ENCODE results near the gene OBSL1.

Gene OBSL1

DNA sequence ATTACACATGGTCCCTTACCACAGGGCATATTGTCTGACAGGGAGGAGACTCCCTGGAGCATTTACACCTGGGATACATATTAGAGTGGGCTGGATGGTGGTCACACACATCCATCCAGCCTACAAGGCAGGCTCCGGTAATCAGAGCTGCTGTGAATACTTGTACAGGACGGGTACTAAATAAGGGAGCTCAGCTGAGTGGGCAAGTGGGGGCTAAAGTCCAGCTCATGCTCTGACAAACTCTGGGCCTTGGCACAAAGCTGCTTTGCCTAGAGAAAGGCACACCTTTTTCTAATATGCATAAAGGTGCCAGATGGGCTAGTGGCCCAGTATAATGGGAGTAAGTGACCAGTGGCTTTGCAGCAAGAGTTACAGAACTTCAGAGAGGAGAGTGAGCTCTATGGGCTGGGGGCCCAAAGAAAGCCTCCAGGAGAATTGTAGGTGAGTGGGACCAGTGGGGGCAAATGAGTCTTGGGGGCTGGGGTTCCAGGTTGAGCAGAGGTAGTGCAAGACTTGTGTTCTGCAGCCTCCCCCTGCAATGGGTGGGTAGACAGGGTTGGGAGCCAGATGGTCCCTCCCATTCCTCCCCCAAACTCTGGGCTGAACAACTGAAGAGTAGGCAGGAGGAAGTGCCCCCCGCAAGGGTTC is 25.9 kb downstream of the OBSL1 start:
- H3K79me2 ChIP-seq (ENCODE audit: control insufficient read depth, insufficient read depth, low read length, unreplicated experiment) = peaks cover 6% of the 10 kb centered on the region
- H3K36me3 ChIP-seq (ENCODE audit: insufficient read depth, low read length) = 0 out of 2 replicates have a peak, but pooled peaks cover 8% of the 10 kb centered on the region
- H3K27ac ChIP-seq (ENCODE audit: low read depth, low read length) = no peak overlapping the region
- peaks cover 8% of the 10 kb centered on the region for H3K4me1 ChIP-seq (ENCODE audit: control insufficient read depth, insufficient read depth, low read length, unreplicated experiment)
- no peaks in the 10 kb centered on the region for H3K27me3 ChIP-seq (ENCODE audit: insufficient read depth, low read length)
- H2AFZ ChIP-seq (ENCODE audit: low read length, unreplicated experiment) = no peak overlapping the region
- H3K4me3 ChIP-seq (ENCODE audit: low read depth, low read length) = no peak overlapping the region

DNA sequence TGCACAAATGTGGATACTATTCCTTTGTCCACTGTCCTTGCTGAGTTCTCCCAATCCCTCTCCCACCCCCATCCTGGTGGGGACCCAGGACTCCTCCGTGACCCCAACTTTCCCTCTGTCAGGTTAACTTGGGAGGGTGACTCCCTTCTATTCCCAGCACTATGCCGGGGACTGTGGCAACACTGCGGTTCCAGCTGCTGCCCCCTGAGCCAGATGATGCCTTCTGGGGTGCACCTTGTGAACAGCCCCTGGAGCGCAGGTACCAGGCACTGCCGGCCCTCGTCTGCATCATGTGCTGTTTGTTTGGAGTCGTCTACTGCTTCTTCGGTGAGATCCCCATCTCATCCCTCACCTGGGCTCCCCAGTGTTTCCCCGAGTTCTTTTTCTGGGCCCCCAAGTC is 26.8 kb downstream of the OBSL1 start:
- no peak overlapping the region for H3K27ac ChIP-seq (ENCODE audit: low read depth, low read length)
- 0 out of 2 replicates have a peak, but pooled peaks cover 8% of the 10 kb centered on the region for H3K36me3 ChIP-seq (ENCODE audit: insufficient read depth, low read length)
- no peaks in the 10 kb centered on the region for H3K27me3 ChIP-seq (ENCODE audit: insufficient read depth, low read length)
- peaks cover 6% of the 10 kb centered on the region for H3K79me2 ChIP-seq (ENCODE audit: control insufficient read depth, insufficient read depth, low read length, unreplicated experiment)
- peaks cover 8% of the 10 kb centered on the region for H3K4me1 ChIP-seq (ENCODE audit: control insufficient read depth, insufficient read depth, low read length, unreplicated experiment)
- H2AFZ ChIP-seq (ENCODE audit: low read length, unreplicated experiment) = peak overlapping the region; percentile 43
- H3K4me3 ChIP-seq (ENCODE audit: low read depth, low read length) = peak overlapping the region; percentile 79

DNA sequence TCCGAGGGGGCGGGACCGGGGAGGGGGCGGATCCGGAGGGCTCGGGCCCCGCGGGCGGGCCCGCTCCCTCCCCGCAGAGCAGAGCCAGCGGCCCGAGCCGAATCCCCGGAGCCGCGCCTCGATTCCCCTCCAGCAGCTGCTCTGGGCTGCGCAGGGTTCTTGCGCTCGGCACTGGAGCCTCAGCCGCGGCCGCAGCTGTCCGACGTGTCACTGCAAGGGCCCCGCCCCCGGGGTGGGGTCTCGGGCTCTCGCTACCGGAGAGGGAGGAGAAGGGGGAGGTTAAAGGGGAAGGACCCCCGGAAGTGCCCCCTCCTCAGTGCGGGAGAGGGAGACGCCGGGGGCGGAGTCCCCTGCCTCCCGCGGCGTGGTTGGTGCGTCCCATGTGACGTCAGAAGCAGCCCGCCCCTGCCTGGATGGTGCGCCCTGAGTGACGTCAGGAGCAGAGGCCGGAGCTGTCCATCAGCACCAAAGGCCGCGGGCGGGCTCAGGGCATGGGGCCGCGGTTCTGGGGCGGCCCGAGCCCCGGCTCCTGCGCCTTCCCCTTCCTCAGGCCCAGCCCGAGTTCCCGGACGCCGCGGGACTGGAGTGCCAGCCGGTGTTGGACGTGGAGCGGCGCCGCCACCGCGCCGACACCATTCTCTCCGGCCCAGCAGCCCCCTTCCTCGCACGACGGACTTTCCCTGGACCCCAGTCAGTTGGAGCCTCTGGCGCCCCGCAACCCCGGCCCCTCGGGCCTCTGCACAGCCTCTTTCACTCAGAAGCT is 27.6 kb downstream of the OBSL1 start, which contains the start of the genes CHPF and TMEM198:
Gene CHPF, minus strand, starts transcription at position 214 of the 763 bp plus-strand sequence. CDS start 271 bp downstream, outside the sequence.
Gene TMEM198, plus strand, starts transcription at position 433 of the 763 bp plus-strand sequence. CDS start 700 bp downstream, outside the sequence.
- H3K79me2 ChIP-seq (ENCODE audit: control insufficient read depth, insufficient read depth, low read length, unreplicated experiment) = peaks cover 6% of the 10 kb centered on the region
- no peaks in the 10 kb centered on the region for H3K27me3 ChIP-seq (ENCODE audit: insufficient read depth, low read length)
- peaks cover 8% of the 10 kb centered on the region for H3K4me1 ChIP-seq (ENCODE audit: control insufficient read depth, insufficient read depth, low read length, unreplicated experiment)
- H3K36me3 ChIP-seq (ENCODE audit: insufficient read depth, low read length) = 0 out of 2 replicates have a peak, but pooled peaks cover 8% of the 10 kb centered on the region
- peak within 1 kb of the TSS; percentile 53 for H3K27ac ChIP-seq (ENCODE audit: low read depth, low read length)
- H2AFZ ChIP-seq (ENCODE audit: low read length, unreplicated experiment) = peak within 1 kb of the TSS; percentile 58
- peak within 1 kb of the TSS; percentile 79 for H3K4me3 ChIP-seq (ENCODE audit: low read depth, low read length)

DNA sequence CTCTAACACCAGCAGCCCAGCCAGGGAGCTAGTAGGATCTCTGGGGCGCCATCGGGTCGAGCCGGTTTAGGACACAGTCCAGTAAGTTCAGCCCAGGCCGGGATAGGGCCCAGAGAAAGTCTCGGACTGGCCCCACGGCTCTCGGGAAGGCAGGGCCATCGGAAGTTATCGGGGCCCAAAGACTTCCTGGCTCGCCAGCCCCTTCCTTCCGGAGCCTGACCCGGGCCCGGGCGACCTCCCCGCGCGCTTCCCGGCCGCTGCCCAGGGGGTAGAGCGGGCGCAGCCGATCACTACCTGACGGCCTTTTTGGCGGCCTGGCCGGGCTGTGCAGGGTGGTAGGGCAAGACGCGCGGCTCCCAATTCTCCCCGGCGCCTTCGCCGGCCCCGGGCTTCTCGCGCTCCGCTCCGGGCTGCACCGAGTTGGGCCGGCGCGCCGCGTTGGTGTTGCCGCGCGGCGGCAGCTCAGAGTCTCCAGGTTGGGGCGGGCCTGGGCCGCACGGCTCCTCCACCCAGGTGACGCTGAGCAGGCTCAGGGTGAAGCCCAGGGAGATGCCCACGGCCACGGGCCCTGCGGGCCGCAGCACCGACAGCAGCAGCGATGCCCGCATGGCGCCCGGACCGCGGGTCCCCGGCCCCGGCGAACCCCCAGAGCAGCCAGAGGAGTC is 28.3 kb downstream of the OBSL1 start:
- Histone ChIP-seq H3K36me3 (ENCODE audit: insufficient read depth, low read length) (0 out of 2 replicates have a peak, but pooled peaks cover 8% of the 10 kb centered on the region), H3K79me2 (ENCODE audit: control insufficient read depth, insufficient read depth, low read length, unreplicated experiment) (peaks cover 6% of the 10 kb centered on the region), H3K27ac (ENCODE audit: low read depth, low read length) (peak overlapping the region; percentile 53), H3K4me1 (ENCODE audit: control insufficient read depth, insufficient read depth, low read length, unreplicated experiment) (peaks cover 8% of the 10 kb centered on the region), H2AFZ (ENCODE audit: low read length, unreplicated experiment) (peak overlapping the region; percentile 58), H3K4me3 (ENCODE audit: low read depth, low read length) (peak overlapping the region; percentile 79), H3K27me3 (ENCODE audit: insufficient read depth, low read length) (no peaks in the 10 kb centered on the region)

DNA sequence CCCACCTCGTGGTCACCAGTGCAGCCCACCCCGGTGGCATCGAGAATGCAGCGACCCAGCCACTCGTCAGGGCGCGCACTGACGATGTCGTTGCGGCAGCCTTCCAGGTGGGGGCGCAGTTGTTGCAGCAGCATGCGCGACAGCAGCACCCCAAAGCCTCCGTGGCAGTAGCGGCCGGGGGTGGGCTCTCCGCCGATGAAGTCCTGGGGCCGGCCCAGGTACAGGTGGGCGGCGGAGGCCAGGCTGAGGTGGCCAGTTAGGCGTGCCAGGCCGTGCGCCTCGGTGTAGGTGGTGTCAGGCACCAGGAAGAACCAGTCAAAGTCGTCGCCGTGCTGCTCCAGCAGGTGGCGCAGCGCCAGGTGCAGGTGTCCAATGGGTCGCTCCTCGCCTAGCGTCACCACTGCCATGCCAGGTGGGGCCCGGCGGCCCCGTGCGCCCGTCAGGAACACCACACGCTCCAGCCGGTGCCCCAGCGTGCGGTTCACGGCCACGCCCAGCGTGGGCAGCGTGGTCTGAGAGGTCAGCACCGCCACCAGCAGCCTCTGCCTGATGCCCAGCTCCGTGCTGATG is 29.6 kb downstream of the OBSL1 start:
- no peak overlapping the region for H2AFZ ChIP-seq (ENCODE audit: low read length, unreplicated experiment)
- H3K36me3 ChIP-seq (ENCODE audit: insufficient read depth, low read length) = 0 out of 2 replicates have a peak, but pooled peaks cover 8% of the 10 kb centered on the region
- H3K79me2 ChIP-seq (ENCODE audit: control insufficient read depth, insufficient read depth, low read length, unreplicated experiment) = peaks cover 6% of the 10 kb centered on the region
- no peak overlapping the region for H3K27ac ChIP-seq (ENCODE audit: low read depth, low read length)
- peak overlapping the region; percentile 79 for H3K4me3 ChIP-seq (ENCODE audit: low read depth, low read length)
- no peaks in the 10 kb centered on the region for H3K27me3 ChIP-seq (ENCODE audit: insufficient read depth, low read length)
- peaks cover 8% of the 10 kb centered on the region for H3K4me1 ChIP-seq (ENCODE audit: control insufficient read depth, insufficient read depth, low read length, unreplicated experiment)

DNA sequence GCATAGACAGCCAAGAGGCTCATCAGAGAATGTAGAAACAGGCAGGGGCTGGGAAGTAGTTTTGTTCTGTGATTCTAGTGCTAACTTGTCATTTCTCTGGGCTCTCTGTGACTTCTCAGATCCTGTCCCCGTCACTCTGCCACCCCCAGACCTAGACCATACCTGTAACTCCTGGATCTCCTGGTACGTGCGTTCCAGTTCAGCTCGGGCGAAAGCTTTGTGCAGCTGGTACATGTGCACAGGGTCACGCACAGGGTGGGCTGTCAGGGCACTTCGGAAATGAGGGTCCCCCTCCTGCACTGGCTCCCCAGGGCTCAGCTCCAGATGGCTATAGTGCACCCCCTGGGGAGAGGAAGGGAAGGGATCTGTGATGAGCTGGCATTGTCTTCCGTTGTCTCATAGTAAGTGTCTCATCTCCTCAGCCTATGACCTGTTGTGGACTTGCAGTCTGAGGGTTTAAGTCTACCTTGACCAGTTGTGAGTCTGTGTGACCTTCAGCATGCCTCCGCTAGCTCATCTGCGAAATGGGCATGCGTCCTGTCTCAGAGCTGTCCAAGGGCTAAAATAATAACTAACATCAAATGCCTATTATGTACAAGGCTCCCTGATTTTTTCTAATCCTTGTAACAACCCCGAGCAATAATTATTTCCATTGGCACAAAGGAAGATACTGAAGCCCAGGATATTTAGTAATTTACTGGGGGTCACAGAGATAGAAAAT is 30.4 kb downstream of the OBSL1 start:
- no peaks in the 10 kb centered on the region for H3K27me3 ChIP-seq (ENCODE audit: insufficient read depth, low read length)
- 0 out of 2 replicates have a peak, but pooled peaks cover 8% of the 10 kb centered on the region for H3K36me3 ChIP-seq (ENCODE audit: insufficient read depth, low read length)
- no peak overlapping the region for H3K4me3 ChIP-seq (ENCODE audit: low read depth, low read length)
- H3K79me2 ChIP-seq (ENCODE audit: control insufficient read depth, insufficient read depth, low read length, unreplicated experiment) = peaks cover 6% of the 10 kb centered on the region
- H3K27ac ChIP-seq (ENCODE audit: low read depth, low read length) = no peak overlapping the region
- peaks cover 8% of the 10 kb centered on the region for H3K4me1 ChIP-seq (ENCODE audit: control insufficient read depth, insufficient read depth, low read length, unreplicated experiment)
- no peak overlapping the region for H2AFZ ChIP-seq (ENCODE audit: low read length, unreplicated experiment)

DNA sequence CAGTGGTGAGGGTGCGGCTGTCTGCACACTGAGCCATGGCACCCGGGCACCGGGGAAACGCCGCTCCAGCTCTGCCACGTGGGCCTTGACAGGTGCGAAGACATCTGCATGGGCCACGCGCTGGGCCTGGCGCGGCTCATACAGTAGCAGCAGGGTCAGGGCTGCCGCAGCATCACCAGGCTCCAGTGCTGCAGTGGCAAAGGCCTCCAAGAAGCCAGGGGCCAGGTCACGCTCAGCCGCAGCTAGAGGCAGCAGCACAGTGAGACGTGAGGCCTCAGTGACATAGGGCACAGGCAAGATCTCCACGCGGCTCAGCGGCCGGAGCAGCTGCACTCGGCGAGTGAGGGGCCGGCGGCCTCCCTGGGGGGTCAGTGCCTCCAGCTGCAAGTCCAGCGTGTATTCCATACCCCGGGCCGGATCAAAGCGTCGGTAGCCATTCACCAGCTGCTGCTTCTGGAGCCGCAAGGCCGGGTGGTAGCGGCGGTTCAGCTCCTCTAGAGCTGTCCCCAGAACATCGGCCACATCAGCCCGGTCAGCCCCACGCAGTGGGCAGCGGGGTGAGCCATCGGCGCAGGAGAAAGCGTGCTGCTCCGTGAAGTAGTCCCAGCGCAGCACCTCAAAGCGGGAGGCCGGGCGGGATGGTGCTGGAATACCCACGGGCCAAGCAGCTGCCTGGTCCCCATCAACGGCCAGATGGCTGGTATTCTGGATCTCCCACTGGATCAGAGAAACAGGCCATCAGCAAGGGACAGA is 31.2 kb downstream of the OBSL1 start:
- Histone ChIP-seq H3K36me3 (ENCODE audit: insufficient read depth, low read length) (0 out of 2 replicates have a peak, but pooled peaks cover 8% of the 10 kb centered on the region), H2AFZ (ENCODE audit: low read length, unreplicated experiment) (no peak overlapping the region), H3K4me3 (ENCODE audit: low read depth, low read length) (no peak overlapping the region), H3K4me1 (ENCODE audit: control insufficient read depth, insufficient read depth, low read length, unreplicated experiment) (peaks cover 8% of the 10 kb centered on the region), H3K79me2 (ENCODE audit: control insufficient read depth, insufficient read depth, low read length, unreplicated experiment) (peaks cover 6% of the 10 kb centered on the region), H3K27ac (ENCODE audit: low read depth, low read length) (no peak overlapping the region), H3K27me3 (ENCODE audit: insufficient read depth, low read length) (no peaks in the 10 kb centered on the region)

DNA sequence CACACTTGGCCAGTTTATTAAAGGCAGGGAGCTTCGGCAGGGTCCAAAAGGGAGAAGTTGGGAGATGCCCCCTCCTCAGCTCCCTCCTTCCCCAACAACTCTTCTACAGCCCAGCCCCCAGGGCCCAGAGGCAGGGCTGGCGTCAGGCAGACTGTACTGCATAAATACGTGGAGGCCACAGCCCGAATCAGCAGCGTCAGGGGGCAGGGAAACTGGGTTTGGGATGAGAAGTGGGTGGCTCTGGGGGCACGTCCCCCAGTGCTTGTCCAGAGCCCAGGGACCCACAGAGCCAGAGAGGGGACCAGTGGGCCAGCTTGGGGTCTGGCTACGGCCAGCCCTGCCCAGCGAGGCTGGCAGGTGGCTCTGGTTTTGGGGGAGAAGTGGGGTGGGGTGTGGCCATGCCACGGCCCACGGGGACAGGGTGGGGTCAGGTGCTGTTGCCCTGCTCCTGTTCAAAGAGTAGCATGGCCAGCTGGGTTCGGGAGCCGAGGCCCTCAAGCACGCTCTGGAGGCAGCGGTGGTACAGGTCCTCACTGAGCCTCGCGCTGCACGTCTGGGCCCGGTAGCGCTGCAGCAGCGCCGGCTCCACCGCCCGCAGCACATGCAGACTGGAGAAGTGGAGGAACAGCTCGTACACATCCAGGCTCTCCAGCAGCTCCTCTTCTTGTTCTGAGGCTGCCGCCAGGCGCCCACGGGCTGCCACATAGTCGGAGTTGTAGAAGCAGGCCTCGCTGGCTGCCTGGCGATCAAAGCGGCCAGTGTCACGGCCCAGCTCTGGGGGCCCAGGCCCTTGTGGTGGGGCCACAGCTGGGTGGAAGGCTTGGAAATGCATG is 32.2 kb downstream of the OBSL1 start:
- Histone ChIP-seq H3K4me1 (ENCODE audit: control insufficient read depth, insufficient read depth, low read length, unreplicated experiment) (peaks cover 8% of the 10 kb centered on the region), H3K27ac (ENCODE audit: low read depth, low read length) (no peak overlapping the region), H3K79me2 (ENCODE audit: control insufficient read depth, insufficient read depth, low read length, unreplicated experiment) (peaks cover 6% of the 10 kb centered on the region), H2AFZ (ENCODE audit: low read length, unreplicated experiment) (no peak overlapping the region), H3K36me3 (ENCODE audit: insufficient read depth, low read length) (0 out of 2 replicates have a peak, but pooled peaks cover 8% of the 10 kb centered on the region), H3K27me3 (ENCODE audit: insufficient read depth, low read length) (no peaks in the 10 kb centered on the region), H3K4me3 (ENCODE audit: low read depth, low read length) (no peak overlapping the region)

DNA sequence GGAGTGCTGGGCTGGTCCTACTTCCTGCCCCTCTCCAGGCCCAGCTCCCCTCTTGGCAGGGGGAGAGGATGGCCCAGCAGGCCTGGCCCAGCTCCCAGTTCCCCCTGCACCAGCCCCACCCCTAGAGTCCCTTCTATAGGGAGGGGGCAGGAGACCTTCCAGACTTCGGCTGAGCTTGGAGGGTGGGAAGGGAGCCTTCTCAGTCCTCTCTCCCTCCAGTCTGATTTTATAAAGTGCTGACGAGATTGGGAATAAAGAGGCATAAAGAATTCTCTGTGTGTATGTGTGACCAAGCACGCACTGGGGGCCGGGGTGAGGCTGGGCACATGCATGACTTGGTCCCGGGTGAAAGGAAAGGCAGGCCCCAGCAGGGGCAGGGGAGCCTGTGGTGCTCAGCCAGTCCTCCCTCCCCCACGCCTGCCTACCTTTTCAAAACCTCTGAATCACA is 32.8 kb downstream of the OBSL1 start:
- no peak overlapping the region for H2AFZ ChIP-seq (ENCODE audit: low read length, unreplicated experiment)
- 0 out of 2 replicates have a peak, but pooled peaks cover 8% of the 10 kb centered on the region for H3K36me3 ChIP-seq (ENCODE audit: insufficient read depth, low read length)
- H3K79me2 ChIP-seq (ENCODE audit: control insufficient read depth, insufficient read depth, low read length, unreplicated experiment) = peaks cover 6% of the 10 kb centered on the region
- no peaks in the 10 kb centered on the region for H3K27me3 ChIP-seq (ENCODE audit: insufficient read depth, low read length)
- H3K27ac ChIP-seq (ENCODE audit: low read depth, low read length) = no peak overlapping the region
- no peak overlapping the region for H3K4me3 ChIP-seq (ENCODE audit: low read depth, low read length)
- peaks cover 8% of the 10 kb centered on the region for H3K4me1 ChIP-seq (ENCODE audit: control insufficient read depth, insufficient read depth, low read length, unreplicated experiment)

All from ACC112 (cell line).